Neural crest cell (in vitro differentiated cells): ENCODE results near the gene OPHN1. TPM values are rescaled to one million over a fixed set of nuclear protein-coding genes. Genes with fewer than 3 reads are reported as not detected.
A peak's percentile ranks its signal among the peaks of the same experiment; 100 is the strongest.

Source experiments
- DNase-seq: peaks from one replicate; pipeline ENCODE4 v3.0.0; 2021; ENCODE audit warnings: low read depth, mixed read lengths, low spot score
- H3K27ac Mint-ChIP-seq: one replicate; pipeline ENCODE4 v1.8.0; 2021; ENCODE audit warnings: mild to moderate bottlenecking, mixed read lengths; ENCODE audit not compliant: unreplicated experiment
- H3K27me3 Mint-ChIP-seq: 2 replicates; pipeline ENCODE4 v1.8.0; 2021; ENCODE audit warnings: low read depth, mild to moderate bottlenecking, mixed read lengths
- H3K36me3 Mint-ChIP-seq: 2 replicates; pipeline ENCODE4 v1.8.0; 2021; ENCODE audit warnings: low read depth, mild to moderate bottlenecking, mixed read lengths
- H3K4me1 Mint-ChIP-seq: 2 replicates; pipeline ENCODE4 v1.8.0; 2021; ENCODE audit warnings: mixed read lengths
- H3K4me3 Mint-ChIP-seq: one replicate; pipeline ENCODE4 v1.8.0; 2021; ENCODE audit warnings: mild to moderate bottlenecking, mixed read lengths
- H3K9me3 Mint-ChIP-seq: 2 replicates; pipeline ENCODE4 v1.8.0; 2021; ENCODE audit warnings: mixed read lengths
- total RNA-seq: library from RNA; stranded (reverse); gene quantifications from 2 replicates; pipeline ENCODE4 v1.2.1, GENCODE V29; 2021
- TF ChIP-seq, protein P1 (sequence below): fragments of 200-600 bp; sonication (generic); conservative IDR thresholded peaks from 2 replicates; pipeline ENCODE4 v1.5.0; 2021; ENCODE audit warnings: antibody characterized with exemption, mild to moderate bottlenecking

Gene OPHN1
- total RNA-seq, 1 donor from 2014 or later = 9.4 TPM

DNA sequence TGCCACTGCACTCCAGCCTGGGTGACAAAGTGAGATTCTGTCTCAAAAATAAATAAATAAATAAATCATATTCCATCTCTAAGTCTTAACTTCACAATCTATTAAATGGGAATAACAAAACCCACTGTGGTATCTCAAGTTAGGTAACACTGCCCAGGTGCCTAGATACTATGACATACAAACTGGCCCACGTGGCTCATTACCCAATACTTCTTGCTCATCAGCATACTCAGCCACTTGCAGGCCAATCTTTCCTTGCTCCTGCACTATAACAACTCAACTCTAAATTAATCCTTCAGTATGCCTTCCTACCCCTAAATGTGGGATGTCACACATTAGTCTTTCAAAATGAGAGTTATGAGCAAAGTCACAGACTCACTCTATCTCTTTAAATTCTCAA lies 230.1 kb downstream of the OPHN1 start:
- peaks cover 6% of the 10 kb centered on the region for H3K9me3 Mint-ChIP-seq
- no peak overlapping the region for H3K27ac Mint-ChIP-seq
- no peaks in the 10 kb centered on the region for H3K36me3 Mint-ChIP-seq

DNA sequence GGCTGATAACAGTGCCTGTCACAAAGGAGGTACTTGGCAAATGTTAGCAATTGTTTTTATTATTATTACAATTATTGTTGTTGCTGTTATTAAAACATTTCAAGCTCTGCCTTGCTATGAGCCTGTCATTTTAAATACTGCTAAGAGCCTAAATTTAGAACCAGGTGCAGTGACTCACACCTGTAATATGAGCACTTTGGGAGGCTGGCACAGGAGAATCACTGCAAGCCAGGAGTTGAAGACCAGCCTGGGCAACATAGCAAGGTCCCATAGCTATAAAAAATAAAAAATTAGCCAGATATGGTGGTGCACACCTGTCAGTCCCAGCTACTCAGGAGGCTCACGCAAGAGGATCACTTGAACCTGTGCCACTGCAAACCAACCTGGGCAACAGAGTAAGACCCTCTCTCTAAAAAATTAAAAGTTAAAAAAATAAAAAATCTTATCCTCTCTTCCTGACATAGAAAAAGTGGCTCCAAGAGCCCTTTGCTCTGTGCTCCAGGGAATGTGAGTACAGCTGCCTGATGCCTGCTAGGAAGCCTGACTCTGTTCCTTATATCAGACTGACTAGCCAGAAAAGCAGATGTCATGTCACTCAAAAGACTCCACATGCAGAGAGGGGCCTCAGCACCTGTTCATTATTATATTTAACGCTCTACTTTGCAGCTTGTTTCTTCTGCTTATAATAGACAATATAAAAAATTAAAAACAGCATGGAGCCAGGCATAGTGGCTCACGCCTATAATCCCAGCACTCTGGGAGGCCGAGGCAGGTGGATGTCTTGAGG lies 234.0 kb downstream of the OPHN1 start:
- DNase-seq = no peak
- TF ChIP-seq, protein P1, sequence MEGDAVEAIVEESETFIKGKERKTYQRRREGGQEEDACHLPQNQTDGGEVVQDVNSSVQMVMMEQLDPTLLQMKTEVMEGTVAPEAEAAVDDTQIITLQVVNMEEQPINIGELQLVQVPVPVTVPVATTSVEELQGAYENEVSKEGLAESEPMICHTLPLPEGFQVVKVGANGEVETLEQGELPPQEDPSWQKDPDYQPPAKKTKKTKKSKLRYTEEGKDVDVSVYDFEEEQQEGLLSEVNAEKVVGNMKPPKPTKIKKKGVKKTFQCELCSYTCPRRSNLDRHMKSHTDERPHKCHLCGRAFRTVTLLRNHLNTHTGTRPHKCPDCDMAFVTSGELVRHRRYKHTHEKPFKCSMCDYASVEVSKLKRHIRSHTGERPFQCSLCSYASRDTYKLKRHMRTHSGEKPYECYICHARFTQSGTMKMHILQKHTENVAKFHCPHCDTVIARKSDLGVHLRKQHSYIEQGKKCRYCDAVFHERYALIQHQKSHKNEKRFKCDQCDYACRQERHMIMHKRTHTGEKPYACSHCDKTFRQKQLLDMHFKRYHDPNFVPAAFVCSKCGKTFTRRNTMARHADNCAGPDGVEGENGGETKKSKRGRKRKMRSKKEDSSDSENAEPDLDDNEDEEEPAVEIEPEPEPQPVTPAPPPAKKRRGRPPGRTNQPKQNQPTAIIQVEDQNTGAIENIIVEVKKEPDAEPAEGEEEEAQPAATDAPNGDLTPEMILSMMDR = no peak
- no peaks in the 10 kb centered on the region for H3K36me3 Mint-ChIP-seq
- H3K27ac Mint-ChIP-seq = no peak overlapping the region
- no peaks in the 10 kb centered on the region for H3K27me3 Mint-ChIP-seq
- peaks cover 6% of the 10 kb centered on the region for H3K9me3 Mint-ChIP-seq
- no peak overlapping the region for H3K4me3 Mint-ChIP-seq
- H3K4me1 Mint-ChIP-seq = peaks cover 5% of the 10 kb centered on the region

More for the DNA sequence above, 230.1 kb downstream of the OPHN1 start:
- no peak for DNase-seq
- no peaks in the 10 kb centered on the region for H3K4me1 Mint-ChIP-seq
- no peak overlapping the region for H3K4me3 Mint-ChIP-seq
- TF ChIP-seq, protein P1 = no peak
- no peaks in the 10 kb centered on the region for H3K27me3 Mint-ChIP-seq

DNA sequence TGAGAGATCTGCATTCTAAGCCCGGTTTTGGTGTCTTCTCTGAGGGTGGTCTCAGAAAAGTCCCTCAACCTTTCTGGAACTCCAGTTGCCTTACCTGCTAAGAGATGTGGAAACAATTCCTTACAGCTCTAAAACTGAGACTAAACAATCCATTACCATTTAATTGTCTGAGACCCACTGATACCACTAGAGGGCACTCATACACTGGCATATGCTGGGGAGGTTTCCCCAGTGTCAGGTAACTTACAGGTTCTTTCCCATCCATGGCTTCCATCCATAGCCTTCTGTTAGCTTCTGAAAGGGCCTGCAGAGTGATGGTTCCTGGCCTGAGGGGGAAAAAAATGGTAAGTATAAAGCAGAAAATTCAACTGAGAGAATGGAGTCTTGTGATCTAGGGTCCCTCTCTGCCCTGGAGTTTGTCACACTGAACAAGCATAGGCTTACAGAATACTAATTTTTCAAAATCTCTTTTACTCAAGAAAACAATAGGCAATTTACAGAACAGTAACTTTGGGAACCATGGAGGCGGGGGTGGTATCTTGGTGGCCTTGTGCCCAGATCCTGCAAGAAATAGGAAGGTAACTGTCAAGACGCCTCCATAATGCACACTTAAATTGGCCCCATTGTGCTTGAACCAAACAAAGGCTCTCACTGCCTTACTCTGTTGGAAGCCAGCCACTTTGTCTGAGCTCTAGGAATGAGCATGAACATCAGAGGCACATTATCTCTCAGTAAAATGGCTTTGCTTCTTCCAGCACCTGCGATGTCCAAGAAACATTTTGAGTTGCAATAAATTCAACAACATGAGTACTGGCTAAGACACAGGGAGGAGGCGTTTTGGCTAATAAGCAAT lies 236.1 kb downstream of the OPHN1 start:
- Mint-ChIP-seq H3K27ac (no peak overlapping the region), H3K4me1 (peaks cover 5% of the 10 kb centered on the region), H3K27me3 (no peaks in the 10 kb centered on the region), H3K9me3 (no peaks in the 10 kb centered on the region), H3K36me3 (no peaks in the 10 kb centered on the region), H3K4me3 (no peak overlapping the region)
- TF ChIP-seq, protein P1 = peak; percentile 76
- DNase-seq = peak; percentile 4

DNA sequence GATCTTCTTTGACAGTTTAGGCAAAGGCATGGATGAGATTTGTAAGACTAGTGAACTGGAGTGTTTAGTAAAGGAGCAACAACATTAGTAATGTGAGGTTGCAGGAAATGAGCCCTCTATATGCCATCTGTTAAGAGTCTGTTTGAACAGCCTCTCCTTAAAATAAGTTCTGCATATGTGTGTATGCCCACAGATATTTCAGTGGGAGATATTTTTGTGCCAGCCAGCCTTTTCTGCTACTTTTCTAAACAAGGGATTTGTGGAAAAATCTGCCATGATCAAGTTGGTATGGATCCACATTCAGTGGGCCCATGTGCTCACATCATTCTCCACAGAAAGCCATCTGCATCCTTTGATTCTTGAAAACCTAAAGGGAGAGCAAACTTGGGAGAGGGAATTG lies 237.7 kb downstream of the OPHN1 start:
- TF ChIP-seq, protein P1 = no peak
- peaks cover 5% of the 10 kb centered on the region for H3K4me1 Mint-ChIP-seq
- H3K4me3 Mint-ChIP-seq = no peak overlapping the region
- H3K27me3 Mint-ChIP-seq = no peaks in the 10 kb centered on the region
- no peak for DNase-seq
- no peaks in the 10 kb centered on the region for H3K36me3 Mint-ChIP-seq
- H3K9me3 Mint-ChIP-seq = no peaks in the 10 kb centered on the region
- no peak overlapping the region for H3K27ac Mint-ChIP-seq

DNA sequence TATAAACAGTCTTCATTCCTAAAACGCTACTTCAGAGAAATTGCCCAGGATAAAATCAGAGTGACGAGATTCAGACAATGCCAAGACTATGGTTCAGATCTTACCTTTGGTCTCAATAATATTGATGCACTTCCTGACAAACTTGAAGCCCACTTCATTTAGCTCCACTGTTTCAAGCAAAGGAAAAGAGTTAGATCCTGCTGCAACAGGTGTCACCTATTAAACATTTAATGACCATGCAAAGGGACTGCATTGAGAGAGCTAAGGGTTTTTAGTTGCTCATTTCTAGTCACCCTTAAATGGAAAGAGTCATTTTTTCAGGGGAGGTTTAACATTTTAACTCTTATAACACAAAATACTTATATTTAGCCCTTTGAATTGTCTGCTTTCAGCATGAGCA lies 239.5 kb downstream of the OPHN1 start:
- Mint-ChIP-seq H3K36me3 (no peaks in the 10 kb centered on the region), H3K27ac (no peak overlapping the region), H3K4me3 (no peak overlapping the region), H3K4me1 (peaks cover 5% of the 10 kb centered on the region), H3K27me3 (no peaks in the 10 kb centered on the region), H3K9me3 (no peaks in the 10 kb centered on the region)
- TF ChIP-seq, protein P1 = no peak
- DNase-seq = no peak
